Lung (tissue), 12 donors: Measurements from ENCODE around the gene MAP2K7. TPM values are rescaled to one million over a fixed set of nuclear protein-coding genes. Genes with fewer than 3 reads are reported as not detected.

Experiments used
- ATAC-seq: fragments of 200-7000 bp; cut with Tn5 transposase; one replicate; pipeline ENCODE4 v1.9.1; 2020; ENCODE audit warnings: moderate number of reproducible peaks; ENCODE audit not compliant: insufficient read depth, low FRiP score
- DNase-seq, 3 donors: peaks; one replicate each; pipeline ENCODE4 v3.0.0-alpha.2; 2013 to 2017
- H3K27ac ChIP-seq, 2 donors: one replicate each; pipeline ENCODE4 v1.5.1; 2013; ENCODE audit warnings: mild to moderate bottlenecking in 2 of 2, moderate library complexity in 2 of 2, control low read depth in 1 of 2, inconsistent platforms in 1 of 2, low read depth in 1 of 2, low read length in 1 of 2
- H3K27me3 ChIP-seq, 3 donors: one replicate each; pipeline ENCODE4 v1.5.1; 2013; ENCODE audit warnings: low read length in 2 of 3; ENCODE audit not compliant: control insufficient read depth in 3 of 3, insufficient read depth in 3 of 3
- H3K36me3 ChIP-seq, 4 donors: one replicate each; pipeline ENCODE4 v1.5.1; 2013; ENCODE audit warnings: low read length in 4 of 4, mild to moderate bottlenecking in 1 of 4, moderate library complexity in 1 of 4; ENCODE audit not compliant: control insufficient read depth in 4 of 4, insufficient read depth in 4 of 4
- H3K4me1 ChIP-seq, 5 donors: one replicate each; pipeline ENCODE4 v1.5.1; 2013; ENCODE audit warnings: low read length in 5 of 5, mild to moderate bottlenecking in 2 of 5, moderate library complexity in 1 of 5; ENCODE audit not compliant: control insufficient read depth in 5 of 5, insufficient read depth in 5 of 5
- H3K4me3 ChIP-seq: one replicate; pipeline ENCODE4 v1.5.1; 2013; ENCODE audit warnings: mild to moderate bottlenecking, control low read depth, moderate library complexity
- H3K9ac ChIP-seq, 2 donors: one replicate each; pipeline ENCODE4 v1.5.1; 2013; ENCODE audit warnings: low read length in 2 of 2, control low read depth in 1 of 2; ENCODE audit not compliant: insufficient read depth in 1 of 2
- H3K9me3 ChIP-seq, 4 donors: one replicate each; pipeline ENCODE4 v1.5.1; 2013; ENCODE audit warnings: low read length in 3 of 4, mild to moderate bottlenecking in 1 of 4, moderate library complexity in 1 of 4; ENCODE audit not compliant: control insufficient read depth in 4 of 4, insufficient read depth in 3 of 4
- CTCF ChIP-seq: IDR thresholded peaks from 2 replicates; pipeline ENCODE4 v1.5.1; 2012; ENCODE audit warnings: mild to moderate bottlenecking; ENCODE audit errors: control extremely low read depth, extremely low read depth
- WGBS, 2 donors: extraction: QIAGEN DNeasy Blood & Tissue Kit; methylation state at CpG; one replicate each; pipeline ENCODE4 v1.1.7; 2013; 5-methylcytosine and 5-hydroxymethylcytosine counted together
- polyA plus RNA-seq, 2 donors: library from polyadenylated mRNA; stranded (reverse); fragments of 200-250 nt; gene quantifications; one replicate each; pipeline ENCODE4 v1.2.1, GENCODE V29; 2013
- total RNA-seq, 2 donors: library from RNA; depleted of rRNA in 1 of 2; stranded (reverse); fragments of >200 nt in 1 of 2; gene quantifications; one replicate each; pipeline ENCODE4 v1.2.1, GENCODE V29; 2014 to 2021
- donor health status: control.
- donor health status: control.
- donor health status: Bipolar disorder and iron deficiency.
- donor health status: healthy.
- donor health status: DM: yes; HTN: yes; CAD: no.

MAP2K7 gene
- total and polyA plus RNA-seq, 4 donors, result 17.8 to 41.7 (median 23.4) TPM

GRCh38 chr19:7908078-7908699 is 4.5 kb downstream of the MAP2K7 start:
- peaks cover 9 to 54% (median 11%) of the 10 kb centered on the region in 4 donors for H3K36me3 ChIP-seq
- no peak overlapping the region for H3K27ac ChIP-seq
- no peak for TF ChIP-seq CTCF
- peaks cover 0 to 17% (median 0%) of the 10 kb centered on the region in 4 donors for H3K9me3 ChIP-seq
- DNase-seq (no peak), ATAC-seq (no peak)
- H3K9ac ChIP-seq, result no peak overlapping the region
- no peaks in the 10 kb centered on the region for H3K27me3 ChIP-seq
- H3K4me1 ChIP-seq, result peaks cover 0 to 22% (median 6%) of the 10 kb centered on the region in 5 donors
- WGBS, 2 donors, result 87% methylated on average over 13 to 14 of the region's 14 CpGs
- H3K4me3 ChIP-seq, result no peak overlapping the region

- Histone ChIP-seq H3K4me3 (no peak overlapping the region), H3K9ac (no peak overlapping the region), H3K4me1 (peaks cover 0 to 22% (median 6%) of the 10 kb centered on the region in 5 donors), H3K36me3 (peaks cover 9 to 55% (median 11%) of the 10 kb centered on the region in 4 donors), H3K27ac (no peak overlapping the region), H3K27me3 (no peaks in the 10 kb centered on the region), H3K9me3 (peaks cover 0 to 18% (median 0%) of the 10 kb centered on the region in 4 donors)
- DNase-seq, result no peak
- no peak for ATAC-seq
- TF ChIP-seq CTCF, result no peak
- WGBS, 2 donors, result 91 to 93% methylated on average over 19 of the region's 19 CpGs
These were observed 5.2 kb downstream of the MAP2K7 start for GRCh38 chr19:7908742-7909461.

GRCh38 chr19:7909471-7910067 is 5.9 kb downstream of the MAP2K7 start:
- no peak overlapping the region for H3K27ac ChIP-seq
- no peak for TF ChIP-seq CTCF
- H3K4me3 ChIP-seq, result no peak overlapping the region
- H3K36me3 ChIP-seq, result peaks cover 9 to 55% (median 11%) of the 10 kb centered on the region in 4 donors
- peaks cover 0 to 21% (median 6%) of the 10 kb centered on the region in 5 donors for H3K4me1 ChIP-seq
- no peak overlapping the region for H3K9ac ChIP-seq
- H3K27me3 ChIP-seq, result peaks cover 0 to 2% (median 1%) of the 10 kb centered on the region in 3 donors
- ATAC-seq (no peak), DNase-seq (no peak)
- 96 to 98% methylated on average over 21 of the region's 21 CpGs for WGBS, 2 donors
- peaks cover 0 to 20% (median 0%) of the 10 kb centered on the region in 4 donors for H3K9me3 ChIP-seq
